CD4-positive, alpha-beta T cell treated with Interleukin-17A for 4 hours (primary cell): Measurements from ENCODE around the gene TARP.
"Not testable (repeated sequence)": the region's sequence is repeated elsewhere in the genome, so short reads cannot be mapped to it uniquely, and the experiment has no call there.

Experiments
- DNase-seq: peaks from one replicate; pipeline ENCODE4 v3.0.0-alpha.2; 2020; ENCODE audit warnings: mixed read lengths

Gene TARP

DNA sequence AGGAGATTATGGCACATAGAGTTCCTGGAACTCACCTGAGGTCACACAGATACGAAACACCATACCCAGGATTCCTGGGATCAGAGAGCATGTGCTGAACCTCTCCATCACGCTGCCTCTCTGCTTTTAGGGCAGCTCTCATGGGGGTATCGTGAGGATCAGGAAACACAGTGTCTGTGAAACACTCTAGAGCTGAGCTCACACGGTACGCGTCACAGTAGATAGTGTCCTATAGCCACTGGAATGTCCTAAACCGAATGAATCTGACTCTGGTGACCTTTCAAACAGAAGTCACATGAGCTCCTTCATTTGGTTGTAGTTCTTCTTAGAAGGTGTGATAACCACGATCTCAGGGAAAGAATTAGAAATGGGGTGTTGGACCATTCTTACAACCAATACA lies 14.3 kb downstream of the TARP start:
- not testable (repeated sequence) for DNase-seq

DNA sequence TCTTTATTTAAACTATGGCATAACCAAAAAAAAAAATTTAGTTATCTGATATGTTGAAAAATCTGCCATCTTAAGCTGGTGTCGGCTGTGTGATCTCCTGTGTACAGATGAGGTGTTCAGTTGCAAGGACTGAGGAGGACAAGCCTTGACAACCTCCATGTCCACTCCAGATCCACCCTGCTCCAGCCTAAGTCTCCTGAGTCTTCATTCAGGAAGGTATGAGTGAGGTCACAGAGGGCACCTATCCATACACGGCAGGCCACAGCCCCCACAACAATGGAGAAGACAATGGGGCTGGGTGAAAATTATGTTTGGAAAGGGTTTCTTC lies 16.1 kb downstream of the TARP start:
- no peak for DNase-seq

DNA sequence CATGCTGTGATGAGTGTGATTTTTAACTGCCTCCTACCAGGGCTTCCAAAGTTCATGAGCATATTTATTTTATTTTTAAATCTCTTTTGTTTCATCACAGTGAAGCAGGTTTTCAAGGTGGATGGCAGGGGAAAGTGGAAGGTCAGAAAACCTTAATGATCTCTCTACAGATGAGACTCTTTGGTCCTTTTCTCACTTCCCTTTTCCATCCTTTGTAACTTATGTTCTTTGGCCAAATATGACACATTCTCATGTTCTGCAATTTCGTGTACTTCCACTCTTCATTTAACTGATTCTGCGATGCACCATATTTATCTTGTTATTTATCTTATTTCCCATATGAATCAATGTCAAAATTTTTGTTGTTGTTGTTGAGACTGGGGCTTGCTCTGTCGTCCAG lies 23.6 kb downstream of the TARP start:
- DNase-seq, result not testable (repeated sequence)

DNA sequence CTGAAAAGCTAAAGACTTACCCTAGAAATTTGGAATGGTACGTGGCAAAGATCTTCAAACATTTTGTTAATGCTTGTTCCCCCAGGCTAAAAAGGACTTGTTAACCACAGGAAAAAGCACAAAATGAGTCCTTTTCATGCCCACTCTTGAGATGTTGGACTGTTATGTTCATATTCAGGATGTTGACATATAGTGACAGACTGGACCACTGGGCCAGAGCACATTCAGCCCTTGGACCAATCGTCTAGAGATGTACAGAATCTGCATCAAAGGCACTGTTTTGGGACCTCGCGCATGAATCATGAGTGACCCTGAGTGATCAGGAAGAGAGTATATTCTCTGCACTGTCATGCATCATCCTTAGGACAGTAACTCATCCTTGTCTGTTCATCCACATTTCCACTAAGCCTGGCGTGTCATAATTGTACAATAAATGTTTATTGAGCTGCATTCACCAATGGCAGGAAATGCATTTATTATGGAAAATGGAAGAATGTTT lies 25.3 kb downstream of the TARP start:
- no peak for DNase-seq

- DNase-seq, result no peak
Measured at GRCh38 chr7:38245409-38245977, 27.9 kb downstream of the TARP start.

- no peak for DNase-seq
Measured at GRCh38 chr7:38244516-38244915, 28.9 kb downstream of the TARP start.

GRCh38 chr7:38243345-38243744 lies 30.1 kb downstream of the TARP start:
- not testable (repeated sequence) for DNase-seq

DNA sequence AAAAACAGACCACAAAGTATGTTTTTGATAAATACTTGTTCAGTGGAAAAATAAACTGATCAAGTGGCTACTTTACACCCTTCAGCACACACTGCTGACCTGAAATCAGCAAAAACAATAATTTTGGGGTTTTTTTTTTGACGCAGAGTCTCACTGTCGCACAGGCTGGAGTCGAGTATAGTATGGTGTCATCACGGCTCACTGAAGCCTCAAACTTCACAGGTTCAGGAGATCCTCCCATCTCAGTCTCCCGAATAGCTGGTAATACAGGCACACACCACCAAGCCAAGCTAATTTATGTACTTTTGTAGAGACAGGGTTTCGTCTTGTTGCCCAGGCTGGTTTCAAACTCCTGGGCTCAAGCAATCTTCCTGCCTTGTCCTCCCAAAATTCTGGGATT lies 30.6 kb downstream of the TARP start:
- no peak for DNase-seq

- DNase-seq, result no peak
Measured at GRCh38 chr7:38241071-38241470, 32.4 kb downstream of the TARP start.

DNA sequence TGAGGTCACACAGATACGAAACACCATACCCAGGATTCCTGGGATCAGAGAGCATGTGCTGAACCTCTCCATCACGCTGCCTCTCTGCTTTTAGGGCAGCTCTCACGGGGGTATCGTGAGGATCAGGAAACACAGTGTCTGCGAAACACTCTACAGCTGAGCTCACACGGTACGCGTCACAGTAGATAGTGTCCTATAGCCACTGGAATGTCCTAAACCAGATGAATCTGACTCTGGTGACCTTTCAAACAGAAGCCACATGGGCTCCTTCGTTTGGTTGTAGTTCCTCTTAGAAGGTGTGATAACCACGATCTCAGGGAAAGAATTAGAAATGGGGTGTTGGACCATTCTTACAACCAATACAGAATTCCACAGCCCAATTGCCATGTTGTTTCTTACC lies 34.3 kb downstream of the TARP start:
- DNase-seq, result not testable (repeated sequence)

DNA sequence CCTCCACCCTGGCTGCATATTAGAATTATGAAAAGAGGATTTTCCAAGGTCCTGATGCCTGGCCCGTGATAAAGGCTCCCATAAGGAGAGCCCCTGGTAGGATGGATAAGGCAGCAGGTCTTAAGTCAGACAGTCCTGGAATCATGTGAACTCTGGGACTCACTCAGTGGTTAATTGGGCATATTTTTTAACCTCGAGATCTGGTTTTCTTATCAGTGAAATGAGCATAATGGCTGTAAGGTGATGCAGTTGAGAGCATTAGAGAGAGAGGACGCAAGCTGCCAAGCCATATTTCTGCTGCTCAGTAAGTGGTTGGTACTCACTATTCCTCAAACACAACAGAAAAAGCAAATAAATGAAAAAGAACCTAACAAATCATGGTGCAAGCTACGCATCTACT lies 37.8 kb downstream of the TARP start:
- DNase-seq, result no peak

DNA sequence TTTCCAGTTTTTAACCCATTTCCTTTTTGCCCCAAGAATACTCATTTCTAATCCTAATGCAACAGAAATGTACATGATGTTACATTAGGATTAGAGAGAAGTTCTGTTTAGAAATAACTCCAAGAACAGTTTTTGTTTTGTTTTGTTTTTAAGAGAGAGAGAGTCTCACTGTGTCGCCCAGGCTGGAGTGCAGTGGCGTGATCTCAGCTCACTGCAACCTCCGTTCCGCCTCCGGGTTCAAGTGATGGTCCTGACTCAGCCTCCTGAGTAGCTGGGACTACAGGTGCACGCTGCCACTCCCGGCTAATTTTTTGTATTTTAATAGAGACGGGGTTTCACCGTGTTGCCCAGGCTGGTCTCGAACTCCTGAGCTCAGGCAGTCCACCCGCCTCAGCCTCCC lies 38.7 kb downstream of the TARP start:
- not testable (repeated sequence) for DNase-seq

DNA sequence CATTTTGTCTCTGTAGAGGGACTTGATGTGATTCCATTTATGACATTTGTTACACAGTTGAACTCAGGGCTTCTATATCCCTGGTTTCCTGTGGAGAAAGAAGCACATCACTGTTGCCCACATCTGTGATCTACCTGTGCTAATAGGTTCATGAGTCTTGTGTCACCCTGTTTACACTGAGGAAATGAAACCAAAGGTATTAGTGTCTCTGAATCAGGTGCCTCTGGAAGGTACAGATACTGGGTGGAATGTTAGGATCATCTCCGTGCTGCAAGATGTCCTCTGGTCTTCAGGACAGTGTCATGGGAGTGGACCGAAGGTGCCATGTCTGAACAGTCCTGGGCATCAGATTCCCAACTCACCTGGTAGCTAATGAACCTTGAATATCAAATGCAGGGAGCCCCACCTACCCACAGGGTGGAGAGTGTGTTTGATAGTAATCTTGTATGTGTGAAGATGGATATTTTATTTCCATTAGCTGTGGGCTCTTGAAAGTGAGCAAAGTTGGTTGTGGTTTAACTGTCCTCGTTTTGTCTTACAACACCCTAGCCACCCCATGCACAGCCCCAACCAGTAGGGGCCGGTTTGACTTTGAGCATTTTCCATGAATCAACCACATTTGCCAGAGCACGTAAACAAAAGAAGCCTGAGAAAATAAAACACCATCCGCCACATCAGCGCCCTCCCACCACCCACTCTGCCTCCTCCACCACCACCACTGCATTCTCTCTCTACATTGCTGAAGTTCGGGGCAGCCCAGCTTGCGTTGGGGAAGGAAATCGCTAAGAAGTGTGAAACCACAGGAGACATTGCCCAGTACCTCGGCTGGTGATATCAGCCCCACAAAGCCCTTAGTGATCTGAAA lies 40.7 kb downstream of the TARP start:
- DNase-seq, result peak; percentile 62

- no peak for DNase-seq
Measured at GRCh38 chr7:38229884-38230642, 43.4 kb downstream of the TARP start.

GRCh38 chr7:38229386-38229785 lies 44.0 kb downstream of the TARP start:
- DNase-seq, result no peak

- DNase-seq, result no peak
Measured at GRCh38 chr7:38224392-38224791, 49.0 kb downstream of the TARP start.

- DNase-seq, result no peak
Measured at GRCh38 chr7:38223306-38223705, 50.1 kb downstream of the TARP start.

DNA sequence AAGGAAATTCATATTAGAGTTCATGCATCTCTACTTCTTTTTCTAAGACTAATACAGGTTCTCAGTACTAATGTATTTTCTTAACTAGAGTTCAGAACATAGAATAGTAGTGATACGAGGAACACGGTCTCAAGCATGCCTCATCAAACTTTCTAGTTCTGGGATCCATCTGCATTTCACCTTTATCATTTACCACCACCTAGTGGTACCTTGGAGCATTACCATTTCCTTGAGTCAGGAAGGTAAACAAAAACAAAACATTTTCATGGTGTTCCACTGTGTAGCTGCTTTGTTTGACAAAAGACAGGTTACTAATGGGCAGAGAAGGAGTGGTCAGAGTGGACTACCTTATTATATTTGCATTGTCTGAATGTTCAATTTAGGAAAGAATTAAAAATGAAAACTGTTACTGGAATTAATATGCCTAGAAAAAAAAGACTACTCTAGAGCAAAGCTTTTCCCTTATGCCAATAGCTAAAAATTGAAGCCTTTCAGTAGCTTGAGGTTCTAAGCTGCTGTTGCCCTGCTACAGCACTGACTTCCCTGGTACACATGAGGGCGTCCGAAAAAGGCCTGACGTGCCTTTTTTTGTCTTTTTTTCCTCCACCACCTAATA lies 50.8 kb downstream of the TARP start:
- DNase-seq, result peak; percentile 33

DNA sequence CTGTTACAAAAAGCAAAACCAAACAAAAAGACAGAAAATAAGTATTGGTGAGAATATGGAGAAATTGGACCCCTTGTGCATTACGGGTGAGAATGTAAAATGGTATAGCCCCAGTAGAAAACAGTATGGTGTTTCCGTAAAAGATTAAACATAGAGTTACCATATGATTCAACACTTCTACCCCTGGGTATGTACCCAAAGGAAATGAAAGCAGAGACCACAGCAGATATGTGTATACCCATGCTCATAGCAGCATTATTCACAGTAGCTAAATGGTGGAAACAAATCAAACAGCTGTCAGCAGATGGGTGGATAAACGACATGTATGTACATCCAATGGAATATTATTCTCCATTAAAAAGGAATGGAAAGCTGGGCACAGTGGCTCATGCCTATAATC lies 53.0 kb downstream of the TARP start:
- no peak for DNase-seq

DNA sequence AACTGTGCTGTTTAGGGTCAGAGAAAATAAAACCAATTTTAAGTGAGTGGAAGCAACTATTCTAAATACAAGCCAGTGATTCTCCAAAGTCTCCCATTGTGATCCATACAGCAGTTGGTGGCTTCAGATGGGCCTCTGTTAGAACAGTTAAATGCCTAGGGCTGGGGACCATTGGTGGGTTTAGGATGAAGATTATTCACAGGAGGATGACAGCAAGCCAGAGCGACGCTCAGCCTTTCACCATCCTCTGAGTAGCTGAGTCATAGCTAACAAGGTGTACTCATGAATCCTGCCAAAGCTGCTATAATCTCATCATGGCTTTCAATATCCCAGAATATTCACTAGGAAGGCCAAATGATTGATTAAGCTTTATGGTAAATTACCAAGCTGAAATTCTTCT lies 55.8 kb downstream of the TARP start:
- DNase-seq, result no peak

DNA sequence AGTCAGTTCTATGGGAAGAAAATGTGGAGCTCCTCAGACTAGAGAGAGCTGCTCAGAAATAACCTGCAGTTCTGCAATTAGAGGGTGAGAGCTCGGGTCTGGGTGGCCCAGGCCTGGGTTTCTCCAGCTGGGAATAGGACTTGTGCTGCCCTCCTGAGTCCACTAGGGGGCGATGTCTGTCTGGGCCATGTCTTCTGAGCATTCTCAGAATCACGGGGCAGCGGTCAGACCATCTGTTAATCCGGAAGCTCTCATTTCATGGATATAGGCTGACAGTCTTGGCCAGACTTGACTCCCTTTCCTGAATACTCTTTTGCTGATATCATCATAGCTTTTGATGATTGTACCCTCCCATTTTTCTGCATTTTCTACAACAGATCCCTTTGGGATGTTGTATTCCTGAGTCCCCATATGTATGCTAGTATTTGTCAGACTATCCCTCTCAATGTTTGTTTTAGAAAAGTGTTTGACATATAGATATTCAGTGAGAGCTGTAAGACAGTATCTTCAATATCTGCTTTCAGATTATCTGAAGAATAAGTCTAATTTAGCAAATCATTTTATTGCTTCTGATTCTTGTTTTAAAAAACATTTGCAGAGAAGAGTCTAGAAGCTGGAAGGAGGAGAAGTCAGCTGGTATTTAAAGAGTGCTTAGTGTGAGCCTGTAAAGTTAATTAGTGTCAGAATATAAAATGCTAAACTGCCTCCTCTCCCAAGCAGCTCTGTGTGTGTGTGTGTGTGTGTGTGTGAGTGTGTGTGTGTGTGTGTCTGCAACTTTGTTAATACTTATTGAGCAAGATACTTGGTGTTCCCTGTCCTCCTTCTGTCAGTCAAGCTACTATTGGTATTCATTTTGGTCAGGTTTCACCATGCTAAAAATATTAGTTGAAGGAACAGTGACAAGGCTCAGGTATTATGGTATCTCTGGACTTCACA lies 57.4 kb downstream of the TARP start:
- DNase-seq, result peak; percentile 81

GRCh38 chr7:38215115-38215514 lies 58.3 kb downstream of the TARP start:
- DNase-seq, result no peak
